ENCODE measurements around the gene PPP1R7.

- TF ChIP-seq POLR2A (IDR thresholded peaks at IDR 0.05; ENCODE audit: low read length) (no peak), GATA1 (IDR thresholded peaks at IDR 0.05; ENCODE audit: low read depth, low read length) (no peak)
Observed at GRCh38 chr2:241203218-241204009, 53.1 kb downstream of the PPP1R7 start.

Data from erythroblast (primary cell).